ENCODE measurements around the gene ZYG11A.

DNA sequence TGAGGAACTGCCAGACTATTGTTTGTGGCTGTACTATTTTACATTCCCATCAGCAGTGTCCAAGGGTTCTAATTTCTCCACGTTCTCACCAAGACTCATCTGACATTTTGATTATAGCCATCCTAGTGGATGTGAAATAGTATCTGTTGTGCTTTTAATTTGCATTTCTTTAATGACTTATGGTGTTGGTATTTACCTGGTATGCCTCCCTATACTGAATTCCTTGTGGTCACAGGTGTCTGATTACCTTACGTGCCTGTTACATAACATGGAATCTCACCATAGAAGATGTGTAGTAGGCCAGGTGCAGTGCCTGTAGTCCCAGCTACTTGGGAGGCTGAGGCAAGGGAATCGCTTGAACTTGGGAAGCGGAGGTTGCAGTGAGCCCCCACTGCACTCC is 13.5 kb downstream of the ZYG11A start:
- TF ChIP-seq, protein P1, sequence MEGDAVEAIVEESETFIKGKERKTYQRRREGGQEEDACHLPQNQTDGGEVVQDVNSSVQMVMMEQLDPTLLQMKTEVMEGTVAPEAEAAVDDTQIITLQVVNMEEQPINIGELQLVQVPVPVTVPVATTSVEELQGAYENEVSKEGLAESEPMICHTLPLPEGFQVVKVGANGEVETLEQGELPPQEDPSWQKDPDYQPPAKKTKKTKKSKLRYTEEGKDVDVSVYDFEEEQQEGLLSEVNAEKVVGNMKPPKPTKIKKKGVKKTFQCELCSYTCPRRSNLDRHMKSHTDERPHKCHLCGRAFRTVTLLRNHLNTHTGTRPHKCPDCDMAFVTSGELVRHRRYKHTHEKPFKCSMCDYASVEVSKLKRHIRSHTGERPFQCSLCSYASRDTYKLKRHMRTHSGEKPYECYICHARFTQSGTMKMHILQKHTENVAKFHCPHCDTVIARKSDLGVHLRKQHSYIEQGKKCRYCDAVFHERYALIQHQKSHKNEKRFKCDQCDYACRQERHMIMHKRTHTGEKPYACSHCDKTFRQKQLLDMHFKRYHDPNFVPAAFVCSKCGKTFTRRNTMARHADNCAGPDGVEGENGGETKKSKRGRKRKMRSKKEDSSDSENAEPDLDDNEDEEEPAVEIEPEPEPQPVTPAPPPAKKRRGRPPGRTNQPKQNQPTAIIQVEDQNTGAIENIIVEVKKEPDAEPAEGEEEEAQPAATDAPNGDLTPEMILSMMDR (IDR thresholded peaks at IDR 0.05): no peak
- TF ChIP-seq, protein P2, sequence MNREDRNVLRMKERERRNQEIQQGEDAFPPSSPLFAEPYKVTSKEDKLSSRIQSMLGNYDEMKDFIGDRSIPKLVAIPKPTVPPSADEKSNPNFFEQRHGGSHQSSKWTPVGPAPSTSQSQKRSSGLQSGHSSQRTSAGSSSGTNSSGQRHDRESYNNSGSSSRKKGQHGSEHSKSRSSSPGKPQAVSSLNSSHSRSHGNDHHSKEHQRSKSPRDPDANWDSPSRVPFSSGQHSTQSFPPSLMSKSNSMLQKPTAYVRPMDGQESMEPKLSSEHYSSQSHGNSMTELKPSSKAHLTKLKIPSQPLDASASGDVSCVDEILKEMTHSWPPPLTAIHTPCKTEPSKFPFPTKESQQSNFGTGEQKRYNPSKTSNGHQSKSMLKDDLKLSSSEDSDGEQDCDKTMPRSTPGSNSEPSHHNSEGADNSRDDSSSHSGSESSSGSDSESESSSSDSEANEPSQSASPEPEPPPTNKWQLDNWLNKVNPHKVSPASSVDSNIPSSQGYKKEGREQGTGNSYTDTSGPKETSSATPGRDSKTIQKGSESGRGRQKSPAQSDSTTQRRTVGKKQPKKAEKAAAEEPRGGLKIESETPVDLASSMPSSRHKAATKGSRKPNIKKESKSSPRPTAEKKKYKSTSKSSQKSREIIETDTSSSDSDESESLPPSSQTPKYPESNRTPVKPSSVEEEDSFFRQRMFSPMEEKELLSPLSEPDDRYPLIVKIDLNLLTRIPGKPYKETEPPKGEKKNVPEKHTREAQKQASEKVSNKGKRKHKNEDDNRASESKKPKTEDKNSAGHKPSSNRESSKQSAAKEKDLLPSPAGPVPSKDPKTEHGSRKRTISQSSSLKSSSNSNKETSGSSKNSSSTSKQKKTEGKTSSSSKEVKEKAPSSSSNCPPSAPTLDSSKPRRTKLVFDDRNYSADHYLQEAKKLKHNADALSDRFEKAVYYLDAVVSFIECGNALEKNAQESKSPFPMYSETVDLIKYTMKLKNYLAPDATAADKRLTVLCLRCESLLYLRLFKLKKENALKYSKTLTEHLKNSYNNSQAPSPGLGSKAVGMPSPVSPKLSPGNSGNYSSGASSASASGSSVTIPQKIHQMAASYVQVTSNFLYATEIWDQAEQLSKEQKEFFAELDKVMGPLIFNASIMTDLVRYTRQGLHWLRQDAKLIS (CRISPR knock-in tag; IDR thresholded peaks at IDR 0.05; ENCODE audit: borderline replicate concordance): no peak
- no peak for TF ChIP-seq ATF6 (CRISPR knock-in tag; IDR thresholded peaks at IDR 0.05)
- TF ChIP-seq, protein P3, sequence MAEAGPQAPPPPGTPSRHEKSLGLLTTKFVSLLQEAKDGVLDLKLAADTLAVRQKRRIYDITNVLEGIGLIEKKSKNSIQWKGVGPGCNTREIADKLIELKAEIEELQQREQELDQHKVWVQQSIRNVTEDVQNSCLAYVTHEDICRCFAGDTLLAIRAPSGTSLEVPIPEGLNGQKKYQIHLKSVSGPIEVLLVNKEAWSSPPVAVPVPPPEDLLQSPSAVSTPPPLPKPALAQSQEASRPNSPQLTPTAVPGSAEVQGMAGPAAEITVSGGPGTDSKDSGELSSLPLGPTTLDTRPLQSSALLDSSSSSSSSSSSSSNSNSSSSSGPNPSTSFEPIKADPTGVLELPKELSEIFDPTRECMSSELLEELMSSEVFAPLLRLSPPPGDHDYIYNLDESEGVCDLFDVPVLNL (CRISPR knock-in tag; IDR thresholded peaks at IDR 0.05; ENCODE audit: borderline replicate concordance, low read depth): no peak
- no peak for TF ChIP-seq ATF3 (CRISPR knock-in tag; conservative IDR thresholded peaks at IDR 0.05)
- TF ChIP-seq CREB1 (CRISPR knock-in tag; IDR thresholded peaks at IDR 0.05): no peak
- no peak for TF ChIP-seq USF2 (CRISPR knock-in tag; IDR thresholded peaks at IDR 0.05)
- TF ChIP-seq, protein P4, sequence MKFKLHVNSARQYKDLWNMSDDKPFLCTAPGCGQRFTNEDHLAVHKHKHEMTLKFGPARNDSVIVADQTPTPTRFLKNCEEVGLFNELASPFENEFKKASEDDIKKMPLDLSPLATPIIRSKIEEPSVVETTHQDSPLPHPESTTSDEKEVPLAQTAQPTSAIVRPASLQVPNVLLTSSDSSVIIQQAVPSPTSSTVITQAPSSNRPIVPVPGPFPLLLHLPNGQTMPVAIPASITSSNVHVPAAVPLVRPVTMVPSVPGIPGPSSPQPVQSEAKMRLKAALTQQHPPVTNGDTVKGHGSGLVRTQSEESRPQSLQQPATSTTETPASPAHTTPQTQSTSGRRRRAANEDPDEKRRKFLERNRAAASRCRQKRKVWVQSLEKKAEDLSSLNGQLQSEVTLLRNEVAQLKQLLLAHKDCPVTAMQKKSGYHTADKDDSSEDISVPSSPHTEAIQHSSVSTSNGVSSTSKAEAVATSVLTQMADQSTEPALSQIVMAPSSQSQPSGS (CRISPR knock-in tag; IDR thresholded peaks at IDR 0.05; ENCODE audit: borderline replicate concordance, low read depth): no peak
- TF ChIP-seq ETV6 (CRISPR knock-in tag; IDR thresholded peaks at IDR 0.05): no peak

Data from WTC11 (cell line).